AG08395 (cell line): ENCODE results near the gene MRPS24.
"Not testable (repeated sequence)": the region's sequence is repeated elsewhere in the genome, so short reads cannot be mapped to it uniquely, and the experiment has no call there.

ENCODE experiments used
- DNase-seq: peaks from one replicate; pipeline ENCODE4 v3.0.0; 2012; ENCODE audit warnings: mixed read lengths, low spot score

MRPS24 gene

DNA sequence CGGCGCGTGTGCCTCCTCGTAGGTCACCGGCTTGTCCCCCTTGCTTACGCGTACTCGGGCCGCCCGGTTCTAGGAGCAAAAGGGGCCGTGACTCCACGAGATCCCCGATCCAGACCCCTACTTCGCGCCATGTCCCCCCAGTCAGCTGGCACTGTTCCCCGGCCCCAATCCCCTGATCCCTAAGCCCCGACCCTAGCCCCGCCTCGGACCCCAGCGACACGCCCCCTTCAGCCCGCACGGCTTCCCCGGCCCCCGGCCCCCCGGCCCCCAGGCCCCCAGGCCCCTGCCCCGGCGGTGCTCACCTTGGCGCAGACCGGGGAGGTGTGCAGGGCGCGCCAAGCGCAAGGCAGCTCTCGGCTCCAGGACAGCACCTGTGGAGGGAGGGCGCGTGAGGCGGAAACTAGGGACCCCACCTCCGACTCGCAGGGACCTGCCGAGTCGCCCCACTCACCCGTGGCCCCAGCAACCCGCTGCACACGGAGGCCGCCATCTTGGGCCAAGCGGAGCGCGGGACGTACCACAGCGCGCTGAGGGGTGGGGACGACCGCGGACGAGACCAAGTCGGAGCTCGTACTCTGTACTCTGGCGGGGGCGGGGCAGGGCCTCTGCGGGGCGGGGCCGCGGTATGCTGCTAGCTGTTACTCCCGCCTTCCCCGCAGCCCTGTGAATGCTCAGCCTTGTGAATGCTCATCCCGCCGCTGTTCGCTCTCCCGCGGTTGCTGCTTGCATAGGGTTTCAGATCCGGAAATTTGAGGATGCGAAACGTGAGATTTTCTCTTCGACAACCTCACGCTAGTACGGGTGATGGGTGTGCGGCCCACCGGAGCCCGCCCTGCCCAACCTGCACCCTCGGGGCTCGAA is at the start of gene MRPS24:
Gene MRPS24 (minus strand): TSS at position 512 of the 861 bp plus-strand sequence. CDS start 22 bp downstream, at position 490.
- DNase-seq, result peak; percentile 96

DNA sequence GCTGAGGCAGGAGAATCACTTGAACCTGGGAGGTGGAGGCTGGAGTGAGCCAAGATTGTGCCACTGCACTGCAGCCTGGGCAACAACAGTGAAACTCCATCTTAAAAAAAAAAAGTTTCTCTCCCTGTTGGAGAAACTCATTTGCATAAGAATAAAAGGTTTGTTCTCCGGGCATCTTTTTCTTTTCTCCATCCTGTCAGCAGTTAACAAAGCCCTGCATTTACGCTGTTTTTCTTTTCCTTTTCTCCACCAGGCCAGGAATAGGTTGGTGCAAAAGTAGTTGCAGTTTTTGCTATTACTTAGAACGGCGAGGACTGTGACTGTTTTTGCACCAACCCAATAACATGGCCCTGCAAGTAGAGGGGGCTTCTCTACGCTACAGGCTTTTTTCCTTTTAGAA is 46.6 kb upstream of the MRPS24 start:
- DNase-seq, result no peak

DNA sequence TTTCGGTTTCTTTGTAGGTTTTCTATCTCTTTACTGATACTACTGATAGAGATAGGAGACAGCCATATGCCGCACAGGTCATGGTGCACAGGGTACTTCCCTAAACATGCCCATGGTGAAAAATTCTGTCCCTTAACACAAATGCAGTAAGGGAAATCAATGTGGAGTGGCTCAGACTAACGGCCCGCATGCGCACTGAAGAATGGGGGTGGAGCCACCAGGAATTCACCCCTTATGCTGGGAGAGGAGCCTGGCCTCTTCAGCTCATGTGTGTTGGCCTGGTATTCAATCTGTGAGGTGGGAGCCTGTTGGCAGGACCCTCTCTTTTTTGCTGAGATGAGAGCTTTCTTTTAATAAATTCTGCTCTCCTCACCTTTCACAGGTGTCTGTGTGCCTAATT is 45.5 kb upstream of the MRPS24 start:
- no peak for DNase-seq

DNA sequence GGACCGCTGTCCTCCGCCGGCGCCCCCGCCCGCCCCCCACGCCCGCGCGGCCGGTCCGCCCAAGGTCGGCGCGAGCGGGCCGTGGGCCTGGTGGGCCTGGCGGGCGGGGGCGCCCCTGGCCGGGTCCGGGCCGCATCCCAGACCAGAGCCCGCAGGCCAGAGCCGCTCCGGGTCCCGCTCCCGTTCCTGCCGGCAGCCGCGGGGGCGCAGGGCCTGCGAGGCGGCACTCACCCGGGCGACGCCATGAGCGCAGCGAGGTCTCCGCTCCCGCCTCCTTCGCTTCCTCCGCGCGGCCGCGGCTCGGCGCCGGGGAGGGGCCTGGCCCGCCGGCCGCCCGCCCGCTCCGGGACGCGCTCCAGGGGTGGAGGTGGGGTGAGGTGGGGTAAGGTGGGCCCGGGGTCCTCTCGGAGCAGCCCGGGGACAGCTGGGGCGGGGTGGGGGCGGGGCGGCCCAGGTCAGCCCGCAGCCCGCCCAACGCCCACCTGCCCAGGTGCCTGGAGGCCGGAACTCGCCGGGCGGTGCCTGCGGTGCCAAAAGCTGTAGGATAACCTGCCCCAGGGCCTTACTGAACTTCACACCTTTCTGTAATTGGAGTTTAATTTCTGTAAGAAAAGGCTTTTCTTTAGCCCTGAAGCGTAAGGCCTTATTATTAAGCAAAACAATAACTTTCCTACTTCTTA is 37.2 kb upstream of the MRPS24 start, which contains the start of gene URGCP:
Gene URGCP (minus strand): TSS at position 266 of the 680 bp plus-strand sequence. CDS start 21 bp downstream, at position 245.
- peak; percentile 78 for DNase-seq

DNA sequence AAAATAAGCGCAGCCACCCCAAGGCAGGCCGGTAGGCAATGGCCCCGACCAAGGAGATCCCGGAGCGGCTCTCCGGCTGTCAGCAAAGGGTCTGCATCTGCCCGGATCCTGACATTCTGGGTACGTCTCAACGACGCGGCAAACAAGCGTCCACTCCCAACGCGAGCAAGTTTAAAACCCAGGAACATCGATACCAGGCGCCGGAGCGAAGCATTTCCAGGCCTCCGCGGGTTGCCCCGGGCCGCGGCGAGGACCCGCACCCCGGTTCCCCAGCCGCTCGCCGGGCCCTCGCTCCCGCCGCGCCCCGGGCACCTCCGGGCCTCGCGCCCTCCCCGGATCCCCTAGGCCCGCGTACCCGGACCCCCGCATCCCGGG is 36.6 kb upstream of the MRPS24 start:
- peak; percentile 41 for DNase-seq

DNA sequence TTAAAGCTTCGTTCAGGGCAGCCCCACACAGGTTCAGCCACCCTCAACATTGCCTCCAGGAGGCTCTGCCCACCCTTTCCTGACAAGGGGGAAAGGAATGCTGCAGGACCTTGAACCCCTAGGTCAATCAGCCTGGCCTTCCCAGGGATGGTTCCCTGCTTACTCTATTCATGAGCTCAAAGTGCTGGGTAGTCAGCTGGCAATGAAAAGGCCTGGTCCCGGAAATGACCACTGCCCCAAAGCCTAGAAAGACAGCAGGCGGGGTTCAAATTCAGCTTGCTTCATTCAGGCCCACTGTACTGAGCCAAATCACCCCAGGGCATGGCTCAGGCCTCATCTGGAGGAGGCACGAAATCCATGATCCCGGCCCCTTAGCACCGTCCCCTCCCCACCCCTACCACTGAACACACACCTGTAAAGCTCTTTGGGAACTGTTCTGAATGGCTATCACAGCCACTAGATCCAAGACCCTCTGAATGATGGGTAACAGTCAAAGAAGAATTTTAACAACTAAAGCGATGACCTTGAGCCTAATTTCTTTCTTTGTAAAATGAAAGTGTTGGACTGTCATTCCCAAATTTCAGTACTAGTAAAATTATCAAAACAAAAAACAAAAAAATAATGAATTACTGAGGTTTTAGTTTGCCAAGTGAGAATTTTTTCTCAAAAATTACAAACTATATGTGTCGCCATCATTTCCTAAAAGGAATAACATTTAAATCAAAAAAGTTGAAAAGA is 36.1 kb upstream of the MRPS24 start:
- DNase-seq, result peak; percentile 62

DNA sequence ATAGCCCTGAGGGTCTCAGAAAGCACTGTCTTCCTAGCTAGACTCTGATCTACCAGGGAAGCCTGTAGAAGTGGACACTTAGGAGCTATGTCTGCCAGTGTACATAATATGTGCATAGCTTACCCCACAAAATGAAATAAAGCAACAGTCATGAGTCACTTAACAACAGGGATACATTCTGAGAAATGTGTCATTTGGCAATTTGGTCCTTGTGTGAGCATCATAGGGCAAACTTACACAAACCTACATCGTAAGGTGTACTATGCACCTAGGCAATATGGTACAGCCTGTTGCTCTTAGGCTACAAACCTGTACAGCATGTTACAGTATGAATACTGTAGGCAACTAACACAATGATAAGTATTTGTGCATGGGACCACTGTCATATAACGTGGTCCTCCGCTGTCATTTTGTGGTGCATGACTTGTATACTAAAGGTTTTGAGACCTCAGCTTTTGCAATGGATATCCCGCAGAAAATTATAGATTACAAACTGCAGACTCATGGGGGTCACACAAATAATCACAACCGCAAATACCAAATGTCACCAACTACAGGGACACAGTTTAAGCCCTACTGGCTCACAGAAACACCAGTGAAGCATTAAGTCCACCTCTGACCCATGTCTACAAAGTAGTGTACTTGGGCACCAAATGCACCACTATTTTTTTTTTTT is 35.4 kb upstream of the MRPS24 start:
- peak; percentile 35 for DNase-seq

DNA sequence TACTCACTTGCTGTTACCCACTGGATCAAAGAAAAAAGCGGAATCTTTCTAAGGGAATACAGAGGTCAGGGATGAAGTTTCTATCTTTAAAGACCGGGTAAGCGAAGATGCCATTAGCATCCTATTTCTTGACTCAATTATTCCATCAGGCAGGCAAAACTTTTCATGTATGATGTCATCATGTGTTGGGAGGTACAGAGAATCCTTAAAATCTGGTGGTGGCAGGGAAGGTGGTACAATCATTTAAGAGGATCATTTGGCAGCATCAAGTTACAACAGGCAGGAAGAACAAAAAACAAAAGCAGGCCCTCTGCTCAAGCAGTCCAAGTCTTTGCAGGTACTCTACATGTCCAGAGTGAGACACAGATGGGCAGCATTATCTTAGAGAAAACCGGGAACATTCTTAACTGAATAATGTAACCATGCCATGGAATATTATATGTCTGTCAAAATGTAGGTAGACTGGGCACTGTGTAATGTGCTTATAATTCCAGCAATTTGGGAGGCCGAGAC is 33.3 kb upstream of the MRPS24 start:
- no peak for DNase-seq

DNA sequence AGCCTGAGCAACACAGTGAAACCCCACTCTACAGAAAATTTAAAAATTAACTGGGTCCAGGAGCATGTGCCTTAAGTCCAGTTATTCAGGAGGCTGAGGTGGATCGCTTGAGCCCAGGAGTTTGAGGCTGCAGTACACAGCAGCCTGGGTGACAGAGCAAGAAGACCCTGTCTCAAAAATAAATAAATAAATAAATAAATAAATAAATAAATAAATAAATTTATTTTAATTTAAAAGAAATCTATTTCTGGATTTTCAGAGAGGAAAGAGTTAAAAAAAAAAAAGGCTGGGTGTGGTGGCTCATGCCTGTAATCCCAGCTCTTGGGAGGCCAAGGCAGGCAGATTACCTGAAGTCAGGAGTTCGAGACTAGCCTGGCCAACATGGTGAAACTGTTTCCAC is 29.3 kb upstream of the MRPS24 start:
- DNase-seq, result not testable (repeated sequence)

DNA sequence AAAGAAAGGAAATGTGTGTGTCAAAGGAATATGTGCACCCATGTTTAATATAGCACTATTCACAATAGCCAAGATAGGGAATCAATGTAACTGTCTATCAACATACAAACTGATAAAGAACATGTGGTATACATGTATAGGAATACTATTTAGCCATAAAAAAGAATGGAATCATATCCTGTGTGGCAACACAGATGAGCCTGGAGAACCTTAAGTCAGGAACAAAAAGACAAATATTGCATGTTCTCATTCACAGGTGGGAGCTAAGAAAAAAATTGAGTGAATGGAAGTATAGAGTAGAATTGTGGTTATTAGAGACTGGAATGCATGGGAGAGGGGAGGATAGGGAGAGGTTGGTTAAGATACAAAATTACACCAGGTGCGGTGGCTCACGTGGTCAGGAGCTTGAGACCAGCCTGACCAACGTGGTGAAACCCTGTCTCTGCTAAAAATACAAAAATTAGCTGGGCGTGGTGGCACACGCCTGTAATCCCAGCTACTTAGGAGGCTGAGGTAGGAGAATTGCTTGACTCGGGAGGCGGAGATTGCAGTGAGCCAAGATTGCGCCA is 26.6 kb upstream of the MRPS24 start:
- no peak for DNase-seq

DNA sequence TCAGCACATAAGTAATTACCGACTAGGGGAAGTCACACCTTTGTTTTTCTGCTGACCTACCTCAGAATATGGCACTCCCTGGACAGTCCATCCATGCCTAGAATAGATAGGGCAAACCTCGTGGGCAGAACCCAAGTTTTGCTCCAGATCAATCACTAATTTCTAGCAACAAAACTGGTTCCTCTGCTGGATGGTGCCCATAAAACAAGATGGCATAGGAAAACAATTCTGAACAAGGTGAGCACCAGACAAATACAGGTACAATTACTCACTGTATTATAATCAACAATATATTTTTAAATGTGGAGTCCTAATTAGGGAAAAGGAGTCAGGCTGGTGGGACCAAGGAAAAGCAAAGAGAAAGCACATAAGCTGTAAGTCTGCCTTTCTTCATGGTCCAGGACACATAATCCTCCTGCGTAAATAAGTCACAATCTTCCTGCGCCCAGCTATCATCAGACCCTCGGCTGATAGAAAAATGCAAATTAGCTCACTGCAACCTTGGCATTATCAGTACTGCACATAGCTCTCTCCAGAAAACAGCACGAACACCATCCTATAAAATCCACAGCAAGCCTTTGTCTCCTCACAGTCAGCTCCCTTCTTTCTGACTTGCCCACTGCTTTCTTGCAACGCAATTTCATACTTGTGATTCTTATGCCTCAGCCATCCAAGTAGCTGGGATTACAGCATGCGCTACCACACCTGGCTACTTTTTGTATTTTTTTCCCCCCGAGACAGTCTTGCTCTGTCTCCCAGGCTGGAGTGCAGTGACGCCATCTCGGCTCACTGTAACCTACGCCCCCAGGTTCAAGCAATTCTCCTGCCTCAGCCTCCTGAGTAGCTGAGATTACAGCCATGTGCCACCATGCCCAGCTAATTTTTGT is 22.0 kb upstream of the MRPS24 start:
- no peak for DNase-seq

DNA sequence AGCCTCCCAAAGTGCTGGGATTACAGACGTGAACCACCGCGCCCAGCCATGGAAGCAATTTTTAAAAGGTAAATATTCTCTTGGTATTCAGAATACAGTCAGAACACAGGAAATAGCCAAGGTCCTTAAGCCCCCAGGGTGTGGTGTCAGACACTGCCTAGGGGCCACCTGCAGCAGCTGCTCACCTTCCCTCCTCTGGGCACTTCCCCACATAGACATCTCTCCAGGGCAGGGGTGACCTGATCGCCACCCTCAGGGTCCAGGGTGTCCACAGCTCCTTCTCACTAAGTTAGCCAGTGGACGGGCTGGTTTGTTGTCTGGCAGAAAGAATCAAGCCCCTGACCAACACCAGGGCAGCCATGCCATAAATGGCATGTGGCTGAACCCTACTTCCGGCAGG is 21.2 kb upstream of the MRPS24 start:
- no peak for DNase-seq

DNA sequence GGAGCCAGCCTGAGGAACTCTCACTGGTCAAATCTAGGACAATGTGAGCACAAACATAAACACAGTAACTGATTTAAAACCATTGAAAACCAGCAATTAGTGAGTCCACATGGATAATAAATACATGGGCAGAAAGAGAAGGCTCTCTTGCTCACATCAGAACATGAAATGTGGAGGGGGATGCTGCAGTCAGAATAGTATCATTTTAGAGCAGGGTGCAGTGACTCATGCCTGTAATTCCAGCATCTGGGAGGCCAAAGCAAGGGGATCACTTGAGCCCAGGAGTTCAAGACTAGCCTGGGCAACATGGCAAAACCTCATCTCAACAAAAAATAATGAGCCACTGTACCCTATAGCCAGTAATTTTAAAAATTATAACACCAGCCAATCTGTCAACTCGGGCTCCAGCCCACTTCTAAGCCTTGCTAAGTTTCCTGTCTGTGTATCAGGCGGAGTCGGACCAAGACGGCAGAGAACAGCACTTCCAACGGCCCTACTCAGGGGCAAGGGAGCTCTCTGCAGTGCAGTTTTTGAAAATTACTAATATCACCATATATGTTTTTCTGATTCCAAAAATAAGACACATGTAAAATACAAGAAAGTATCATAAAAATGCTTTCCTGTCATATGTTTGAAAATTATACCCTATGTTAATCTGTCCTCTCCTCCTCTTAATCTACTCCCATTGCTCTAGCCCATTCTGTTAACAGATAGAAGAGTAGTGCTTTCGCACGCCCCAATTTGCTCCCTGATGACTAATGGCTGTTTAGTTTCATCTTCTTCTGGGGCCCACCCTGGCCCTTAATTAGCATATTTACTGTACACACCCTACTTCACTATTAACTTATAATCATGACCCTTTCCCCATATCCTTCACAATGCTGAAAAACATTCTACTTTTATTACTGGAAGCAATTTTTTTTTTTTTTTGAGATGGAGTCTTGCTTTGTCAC is 20.0 kb upstream of the MRPS24 start:
- no peak for DNase-seq

DNA sequence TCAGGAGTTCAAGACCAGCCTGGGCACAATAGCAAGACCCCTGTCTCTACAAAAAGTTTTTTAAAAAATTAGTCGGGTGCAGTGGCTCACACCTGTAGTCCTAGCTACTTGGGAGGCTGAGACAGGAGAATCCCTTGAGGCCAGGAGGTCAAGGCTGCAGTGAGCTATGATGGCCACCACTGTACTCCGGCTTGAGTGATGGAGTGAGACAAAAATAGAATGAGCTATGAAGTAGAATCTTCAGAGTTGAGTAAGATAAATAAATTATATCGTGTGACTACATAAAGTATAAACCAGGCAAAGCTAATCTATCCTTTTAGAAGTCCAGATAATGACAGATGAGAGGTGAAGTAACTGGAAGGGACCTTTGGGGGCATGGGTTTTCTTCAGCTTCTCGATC is 15.3 kb upstream of the MRPS24 start:
- no peak for DNase-seq

DNA sequence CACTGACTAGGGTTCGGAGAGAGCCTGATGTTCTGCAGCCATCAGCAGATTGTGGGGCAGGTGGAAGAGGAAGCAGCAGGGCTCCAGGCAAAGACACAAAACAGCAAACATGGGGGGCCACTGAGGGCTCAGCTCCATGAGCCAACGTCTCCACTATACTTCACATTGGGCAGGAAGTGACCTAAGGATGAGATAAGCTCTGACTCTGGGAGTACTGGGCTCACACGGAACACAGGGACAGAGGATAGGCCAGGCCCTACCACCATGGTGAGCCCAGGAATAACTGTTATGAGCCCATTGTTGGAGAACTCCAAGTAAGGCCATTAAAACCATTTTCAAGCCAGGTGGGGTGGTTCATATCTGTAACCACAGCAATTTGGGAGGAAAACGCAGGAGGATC is 14.9 kb upstream of the MRPS24 start:
- DNase-seq, result no peak

DNA sequence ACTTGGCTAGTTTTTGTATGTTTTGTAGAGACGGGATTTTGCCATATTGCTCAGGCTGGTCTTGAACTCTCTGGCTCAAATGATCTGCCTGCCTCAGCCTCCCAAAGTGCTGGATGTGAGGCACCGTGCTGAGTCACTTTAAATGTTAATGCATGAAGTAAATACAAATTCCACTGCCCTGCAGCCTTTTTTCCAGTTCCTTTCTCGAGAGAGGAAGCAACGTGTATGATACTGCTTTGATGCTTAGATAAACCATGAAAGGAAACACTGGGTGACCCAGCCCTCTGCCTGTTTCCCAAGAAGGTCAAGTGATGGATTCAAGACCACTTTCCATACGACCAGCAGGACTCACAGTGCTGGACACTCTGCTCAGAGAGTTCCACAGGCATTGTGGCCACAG is 11.3 kb upstream of the MRPS24 start:
- no peak for DNase-seq

DNA sequence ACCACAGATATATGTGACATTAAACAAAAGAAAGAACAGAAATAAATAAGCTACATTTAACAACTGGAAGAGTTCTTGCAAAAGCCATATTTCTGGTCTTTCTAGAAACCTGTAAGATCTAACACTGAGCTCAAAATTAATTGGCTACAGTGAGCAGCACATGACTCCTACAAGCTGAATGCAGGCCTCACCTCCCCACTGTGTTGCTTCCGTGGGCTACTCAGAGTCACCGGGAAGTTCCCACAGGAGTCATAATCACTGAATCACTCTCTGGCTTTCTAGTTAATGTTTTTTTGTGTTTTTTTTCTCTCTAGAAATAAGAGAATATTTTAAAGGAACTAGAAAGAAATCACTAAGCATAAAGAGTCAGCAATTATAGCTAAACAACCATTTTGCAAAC is 10.2 kb upstream of the MRPS24 start:
- peak; percentile 58 for DNase-seq

DNA sequence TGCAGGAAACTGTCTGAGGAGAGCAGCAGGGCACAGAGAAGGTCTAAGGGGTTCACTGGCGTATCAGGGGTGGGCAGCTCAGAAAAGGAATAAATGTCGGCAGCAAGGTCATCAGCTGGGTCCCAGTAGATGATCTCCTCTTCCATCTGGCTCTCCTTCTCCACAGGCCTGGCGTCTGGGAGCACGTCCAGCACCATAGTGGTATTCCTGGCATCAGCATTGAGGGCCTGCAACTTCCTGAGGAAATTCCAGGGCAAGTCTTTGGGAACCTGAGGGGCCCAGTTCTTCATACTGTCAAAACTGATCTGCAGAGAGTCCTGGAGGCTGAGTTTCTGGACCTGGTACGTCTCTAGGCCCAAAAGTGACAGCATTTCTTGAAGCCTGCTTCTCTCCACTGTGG is 9.6 kb upstream of the MRPS24 start:
- peak; percentile 24 for DNase-seq
